GM12878 (cell line): ENCODE results near the gene MICAL3. TPM values are rescaled to one million over a fixed set of nuclear protein-coding genes. Genes with fewer than 3 reads are reported as not detected.

ENCODE experiments used
- ATF2 ChIP-seq: IDR thresholded peaks from 2 replicates; pipeline ENCODE4 v1.6.1; 2012; ENCODE audit warnings: low read length, inconsistent platforms
- EP300 ChIP-seq, 2 experiments: fragments of 150-350 bp in 1 of 2; IDR thresholded peaks; 2 replicates each; pipeline ENCODE4 v1.6.1; 2011 to 2012; ENCODE audit warnings: low read depth in 2 of 2, low read length in 2 of 2, borderline replicate concordance in 1 of 2, improper control_type of control experiment in 1 of 2, inconsistent platforms in 1 of 2; ENCODE audit not compliant: control insufficient read depth in 1 of 2
- FOXM1 ChIP-seq: IDR thresholded peaks from 2 replicates; pipeline ENCODE4 v1.6.1; 2012; ENCODE audit warnings: low read depth, mild to moderate bottlenecking, inconsistent platforms, low read length, moderate library complexity
- MLLT1 ChIP-seq: fragments of 450-650 bp; IDR thresholded peaks from 2 replicates; pipeline ENCODE4 v1.6.1; 2016; ENCODE audit warnings: mild to moderate bottlenecking
- MTA2 ChIP-seq: fragments of 450-650 bp; IDR thresholded peaks from 2 replicates; pipeline ENCODE4 v1.6.1; 2016; ENCODE audit warnings: low read depth, mild to moderate bottlenecking, moderate library complexity
- MYB ChIP-seq: fragments of 150-350 bp; IDR thresholded peaks from 2 replicates; pipeline ENCODE4 v1.6.1; 2014; ENCODE audit warnings: mild to moderate bottlenecking, low read depth, low read length, borderline replicate concordance
- NR2C1 ChIP-seq: fragments of 450-650 bp; IDR thresholded peaks from 2 replicates; pipeline ENCODE4 v1.6.1; 2017; ENCODE audit warnings: antibody characterized with exemption, mild to moderate bottlenecking, moderate library complexity
- PAX8 ChIP-seq: fragments of 450-650 bp; IDR thresholded peaks from 2 replicates; pipeline ENCODE4 v1.6.1; 2017; ENCODE audit warnings: mild to moderate bottlenecking, moderate library complexity
- POLR2AphosphoS5 ChIP-seq: IDR thresholded peaks from 2 replicates; pipeline ENCODE4 v1.6.1; 2011; ENCODE audit warnings: mild to moderate bottlenecking, low read length, inconsistent platforms
- RB1 ChIP-seq: fragments of 450-650 bp; formaldehyde crosslinking; IDR thresholded peaks from 2 replicates; pipeline ENCODE4 v1.6.1; 2017; ENCODE audit warnings: mild to moderate bottlenecking, borderline replicate concordance
- SIX5 ChIP-seq: IDR thresholded peaks from 2 replicates; pipeline ENCODE4 v1.6.1; 2011; ENCODE audit warnings: mild to moderate bottlenecking, low read depth, low read length, moderate library complexity; ENCODE audit not compliant: severe bottlenecking
- SRF ChIP-seq, 2 experiments: IDR thresholded peaks; 2 replicates each; pipeline ENCODE4 v1.6.1; 2011; ENCODE audit warnings: low read depth in 2 of 2, low read length in 2 of 2, mild to moderate bottlenecking in 1 of 2, moderate library complexity in 1 of 2
- TARDBP ChIP-seq: IDR thresholded peaks from 2 replicates; pipeline ENCODE4 v1.6.1; 2016; ENCODE audit warnings: borderline replicate concordance
- USF1 ChIP-seq: IDR thresholded peaks from 2 replicates; pipeline ENCODE4 v1.6.1; 2011; ENCODE audit warnings: borderline replicate concordance, low read depth, mild to moderate bottlenecking, moderate library complexity, mixed read lengths, low read length; ENCODE audit not compliant: insufficient read depth; ENCODE audit errors: extremely low read length
- ZBED1 ChIP-seq: IDR thresholded peaks from 2 replicates; pipeline ENCODE4 v1.6.1; 2016; ENCODE audit warnings: borderline replicate concordance
- ZNF217 ChIP-seq: fragments of 450-650 bp; IDR thresholded peaks from 2 replicates; pipeline ENCODE4 v1.6.1; 2017; ENCODE audit warnings: antibody characterized with exemption, mild to moderate bottlenecking
- ZNF24 ChIP-seq: fragments of 450-650 bp; IDR thresholded peaks from 2 replicates; pipeline ENCODE4 v1.6.1; 2017; ENCODE audit warnings: antibody characterized with exemption, mild to moderate bottlenecking
- polyA plus RNA-seq, 11 experiments: library from polyadenylated mRNA; depleted of rRNA in 4 of 11; unstranded in 6 of 11; stranded (reverse) in 5 of 11; fragments of >200 nt; fragmentation: Nextera tagmentation in 4 of 11; fragmentation: Illumina TruSeq in 1 of 11; extraction: Ambion mirVana in 4 of 11; extraction: Trizol in 1 of 11; gene quantifications; 1 replicate in 1 of 11; 2 replicates in 10 of 11; pipeline versions ENCODE4 v1.2.1 to v1.2.3, GENCODE V29; 2011 to 2016; ENCODE audit warnings: inconsistent platforms in 2 of 11, missing spikeins in 2 of 11, low read depth in 1 of 11
- total RNA-seq, 4 experiments: library from RNA; depleted of rRNA in 3 of 4; stranded (reverse); fragments of >200 nt in 3 of 4; fragmentation: Illumina TruSeq in 1 of 4; extraction: Trizol in 1 of 4; gene quantifications; 2 replicates each; pipeline versions ENCODE4 v1.2.1 to v1.2.3, GENCODE V29; 2013 to 2021
- TF ChIP-seq, protein P1 (sequence below): IDR thresholded peaks from 2 replicates; pipeline ENCODE4 v1.6.1; 2012; ENCODE audit warnings: improper control_type of control experiment, low read depth, low read length; ENCODE audit not compliant: insufficient replicate concordance
- TF ChIP-seq, protein P2 (sequence below): IDR thresholded peaks from 2 replicates; pipeline ENCODE4 v1.6.1; 2011; ENCODE audit warnings: low read depth, low read length, improper control_type of control experiment, borderline replicate concordance

Gene MICAL3
- total and polyA plus RNA-seq, 10 of the 15 experiments (the other 5 are each of a cell fraction or from before 2014, with no cell fraction given): 2.6 to 92.2 (median 24.0) TPM

DNA sequence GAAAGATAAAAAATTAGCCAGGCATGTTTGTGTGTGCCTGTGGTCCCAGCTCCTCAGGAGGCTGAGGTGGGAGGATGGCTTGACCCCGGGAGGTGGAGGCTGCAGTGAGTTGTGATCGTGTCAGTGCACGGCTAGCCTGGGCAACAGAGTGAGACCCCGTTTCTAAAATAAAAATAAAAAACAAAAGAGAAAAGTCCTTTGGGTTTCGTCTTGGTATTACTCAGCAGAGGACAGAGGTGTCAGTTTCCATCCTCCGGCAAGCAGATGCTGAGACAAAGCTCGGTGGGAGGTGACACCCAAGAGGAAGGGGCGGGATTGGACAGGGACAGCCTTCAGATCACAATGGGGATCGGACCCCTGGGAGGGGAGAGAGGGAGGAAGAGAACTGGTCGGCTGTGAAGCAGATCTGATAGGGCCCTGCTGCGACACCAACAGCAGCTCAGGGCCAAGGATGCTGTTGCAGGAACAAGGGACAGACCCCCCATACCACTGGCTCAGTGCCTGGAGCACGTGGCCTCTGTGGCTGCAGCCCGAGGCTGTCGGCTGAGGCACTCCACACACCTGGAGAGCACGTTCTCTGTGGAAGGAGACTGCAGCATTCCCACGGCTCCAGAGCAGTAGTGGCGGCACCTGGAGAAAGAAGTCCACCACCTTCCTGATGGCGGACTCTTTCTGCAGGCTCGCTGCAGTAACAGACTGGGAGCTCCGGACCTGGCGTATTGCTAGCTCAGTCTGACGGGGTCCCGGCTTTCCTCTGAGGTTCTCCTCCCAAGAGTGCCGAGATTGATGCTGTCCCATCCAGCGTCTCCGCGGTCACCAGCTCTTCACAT lies 244.9 kb downstream of the MICAL3 start (continued):
- TF ChIP-seq, protein P1, sequence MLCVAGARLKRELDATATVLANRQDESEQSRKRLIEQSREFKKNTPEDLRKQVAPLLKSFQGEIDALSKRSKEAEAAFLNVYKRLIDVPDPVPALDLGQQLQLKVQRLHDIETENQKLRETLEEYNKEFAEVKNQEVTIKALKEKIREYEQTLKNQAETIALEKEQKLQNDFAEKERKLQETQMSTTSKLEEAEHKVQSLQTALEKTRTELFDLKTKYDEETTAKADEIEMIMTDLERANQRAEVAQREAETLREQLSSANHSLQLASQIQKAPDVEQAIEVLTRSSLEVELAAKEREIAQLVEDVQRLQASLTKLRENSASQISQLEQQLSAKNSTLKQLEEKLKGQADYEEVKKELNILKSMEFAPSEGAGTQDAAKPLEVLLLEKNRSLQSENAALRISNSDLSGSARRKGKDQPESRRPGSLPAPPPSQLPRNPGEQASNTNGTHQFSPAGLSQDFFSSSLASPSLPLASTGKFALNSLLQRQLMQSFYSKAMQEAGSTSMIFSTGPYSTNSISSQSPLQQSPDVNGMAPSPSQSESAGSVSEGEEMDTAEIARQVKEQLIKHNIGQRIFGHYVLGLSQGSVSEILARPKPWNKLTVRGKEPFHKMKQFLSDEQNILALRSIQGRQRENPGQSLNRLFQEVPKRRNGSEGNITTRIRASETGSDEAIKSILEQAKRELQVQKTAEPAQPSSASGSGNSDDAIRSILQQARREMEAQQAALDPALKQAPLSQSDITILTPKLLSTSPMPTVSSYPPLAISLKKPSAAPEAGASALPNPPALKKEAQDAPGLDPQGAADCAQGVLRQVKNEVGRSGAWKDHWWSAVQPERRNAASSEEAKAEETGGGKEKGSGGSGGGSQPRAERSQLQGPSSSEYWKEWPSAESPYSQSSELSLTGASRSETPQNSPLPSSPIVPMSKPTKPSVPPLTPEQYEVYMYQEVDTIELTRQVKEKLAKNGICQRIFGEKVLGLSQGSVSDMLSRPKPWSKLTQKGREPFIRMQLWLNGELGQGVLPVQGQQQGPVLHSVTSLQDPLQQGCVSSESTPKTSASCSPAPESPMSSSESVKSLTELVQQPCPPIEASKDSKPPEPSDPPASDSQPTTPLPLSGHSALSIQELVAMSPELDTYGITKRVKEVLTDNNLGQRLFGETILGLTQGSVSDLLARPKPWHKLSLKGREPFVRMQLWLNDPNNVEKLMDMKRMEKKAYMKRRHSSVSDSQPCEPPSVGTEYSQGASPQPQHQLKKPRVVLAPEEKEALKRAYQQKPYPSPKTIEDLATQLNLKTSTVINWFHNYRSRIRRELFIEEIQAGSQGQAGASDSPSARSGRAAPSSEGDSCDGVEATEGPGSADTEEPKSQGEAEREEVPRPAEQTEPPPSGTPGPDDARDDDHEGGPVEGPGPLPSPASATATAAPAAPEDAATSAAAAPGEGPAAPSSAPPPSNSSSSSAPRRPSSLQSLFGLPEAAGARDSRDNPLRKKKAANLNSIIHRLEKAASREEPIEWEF: no peak
- TF ChIP-seq ZNF217 (peak; percentile 97), SRF (IDR thresholded peaks at IDR 0.05; ENCODE audit: low read depth in 2 of 2, low read length in 2 of 2) (no peak), ZNF24 (peak; percentile 25; the same call in 1 of the 2 replicates), FOXM1 (peak; percentile 65; the same call in 1 of the 2 replicates), PAX8 (no peak), MTA2 (peak; percentile 63), ATF2 (peak; percentile 50; the same call in 1 of the 2 replicates), TARDBP (no peak), SIX5 (no peak), ZBED1 (0 out of 2 replicates have a peak, but pooled peaks have one; percentile 63), EP300 (IDR thresholded peaks at IDR 0.05; ENCODE audit: borderline replicate concordance in 1 of 2, control insufficient read depth in 1 of 2, low read depth in 2 of 2, low read length in 2 of 2) (peak; percentile 32 to 54; a peak in 1 of 4 replicates), USF1 (peak; percentile 79), MYB (no peak), NR2C1 (no peak), RB1 (no peak), POLR2AphosphoS5 (peak; percentile 71; the same call in 1 of the 2 replicates), MLLT1 (peak; percentile 75)
- TF ChIP-seq, protein P2, sequence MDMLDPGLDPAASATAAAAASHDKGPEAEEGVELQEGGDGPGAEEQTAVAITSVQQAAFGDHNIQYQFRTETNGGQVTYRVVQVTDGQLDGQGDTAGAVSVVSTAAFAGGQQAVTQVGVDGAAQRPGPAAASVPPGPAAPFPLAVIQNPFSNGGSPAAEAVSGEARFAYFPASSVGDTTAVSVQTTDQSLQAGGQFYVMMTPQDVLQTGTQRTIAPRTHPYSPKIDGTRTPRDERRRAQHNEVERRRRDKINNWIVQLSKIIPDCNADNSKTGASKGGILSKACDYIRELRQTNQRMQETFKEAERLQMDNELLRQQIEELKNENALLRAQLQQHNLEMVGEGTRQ: peak; percentile 43; the same call in 1 of the 2 replicates
